NCI-H128 (cell line): Measurements from ENCODE around the gene SPOCK1.
A peak's percentile ranks its signal among the peaks of the same experiment; 100 is the strongest.

Experiments
- DNase-seq: peaks from one replicate; lab custom pipeline; 2025; ENCODE audit not compliant: unreplicated experiment; lab: John Stamatoyannopoulos, UW

The SPOCK1 gene

GRCh38 chr5:137446615-137447014 lies 52.5 kb downstream of the SPOCK1 start:
- no peak for DNase-seq

- DNase-seq = no peak
These were observed 53.0 kb downstream of the SPOCK1 start for GRCh38 chr5:137446151-137446550.

DNA sequence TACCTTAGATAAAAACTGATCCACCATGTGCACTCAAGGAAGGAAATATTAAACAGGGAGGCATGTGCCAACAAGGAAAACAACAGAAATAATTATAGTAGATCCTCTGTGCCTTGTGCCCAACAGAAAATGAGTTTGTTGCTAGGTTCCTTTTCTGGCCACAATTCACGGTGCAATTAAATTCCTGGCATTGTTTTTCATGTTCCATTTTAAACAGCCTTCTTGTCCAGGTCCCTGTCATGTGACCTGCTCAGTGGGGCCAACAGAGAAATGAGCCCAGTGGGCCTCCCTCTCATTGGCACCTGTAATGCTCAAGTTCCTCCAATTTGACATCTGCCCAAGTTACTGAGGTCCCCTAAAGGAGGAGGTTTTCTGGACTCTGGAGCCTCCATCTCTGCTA lies 56.5 kb downstream of the SPOCK1 start:
- no peak for DNase-seq

GRCh38 chr5:137441476-137441875 lies 57.6 kb downstream of the SPOCK1 start:
- DNase-seq = peak; percentile 9

DNA sequence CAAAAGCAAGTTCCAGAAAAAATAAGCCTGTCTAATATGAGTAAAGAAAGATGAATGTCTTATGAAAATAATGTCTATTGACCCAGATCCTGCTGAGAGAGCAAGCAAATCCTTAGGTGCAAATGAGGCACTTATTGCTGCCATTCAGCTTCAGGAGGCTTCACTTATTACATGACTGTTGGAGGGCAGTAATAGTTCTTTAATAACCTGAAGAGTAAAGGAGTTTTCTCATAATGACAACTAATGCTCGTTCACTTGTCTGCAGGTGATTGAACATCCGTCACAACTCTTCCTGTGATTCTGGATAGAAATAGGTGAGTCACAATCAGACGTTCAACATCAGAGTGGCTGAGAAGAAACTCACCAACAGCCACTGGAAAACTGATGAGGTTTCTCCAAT lies 58.3 kb downstream of the SPOCK1 start:
- DNase-seq = no peak

DNA sequence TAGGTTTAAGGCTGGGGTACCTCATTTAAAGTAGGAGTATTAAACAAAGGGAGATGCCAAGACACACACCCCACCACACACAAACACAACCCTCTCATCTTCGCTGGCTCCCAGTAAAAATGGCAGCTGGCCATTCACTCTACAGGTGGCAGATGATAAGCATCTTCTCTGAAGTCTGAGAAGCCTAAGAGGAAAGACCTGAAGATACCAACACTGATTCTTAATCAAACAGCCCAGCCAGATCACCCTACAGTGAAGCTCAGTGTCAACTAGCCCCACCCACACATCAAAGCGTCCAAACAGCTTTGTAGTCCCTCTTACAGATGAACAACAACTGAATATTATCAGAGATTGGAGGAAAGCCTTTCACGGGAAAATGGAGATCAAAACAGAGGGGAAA lies 59.5 kb downstream of the SPOCK1 start:
- no peak for DNase-seq

DNA sequence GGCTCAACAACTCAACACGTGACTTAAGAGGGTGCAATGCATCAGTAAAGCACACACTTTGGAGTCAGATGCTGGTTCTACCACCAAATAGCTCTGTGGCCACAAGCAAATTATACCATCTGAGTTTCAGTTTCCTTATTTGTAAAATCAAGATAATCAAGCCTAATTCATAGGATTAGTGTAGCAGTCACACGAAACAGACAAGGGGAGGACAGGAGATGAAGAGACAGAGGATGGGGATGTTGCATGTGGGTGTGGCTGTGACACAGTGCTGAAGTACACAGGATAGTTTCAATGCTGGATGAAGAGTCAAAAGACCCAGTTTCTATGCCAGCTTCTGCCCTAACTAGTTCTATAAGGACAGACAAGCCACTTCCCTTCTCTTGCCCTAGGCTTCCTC lies 60.2 kb downstream of the SPOCK1 start:
- DNase-seq = no peak

DNA sequence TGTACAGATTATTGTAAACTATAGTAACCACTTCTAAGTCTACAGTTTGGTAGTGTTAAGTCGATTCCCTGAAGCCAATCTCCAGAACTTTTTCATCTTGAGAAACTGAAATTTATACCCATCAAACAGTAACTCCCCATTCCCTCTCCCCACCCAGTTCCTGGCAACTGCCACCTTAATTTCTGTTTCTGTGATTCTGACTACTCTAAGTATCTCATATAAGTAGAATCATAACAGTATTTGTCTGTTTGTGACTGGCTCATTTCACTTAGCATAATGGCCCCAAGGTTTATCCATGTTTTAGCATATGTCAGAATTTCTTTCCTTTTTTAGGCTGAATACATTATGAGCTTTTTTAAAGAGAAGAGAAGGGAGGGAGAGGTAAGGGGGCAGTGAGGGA lies 61.4 kb downstream of the SPOCK1 start:
- no peak for DNase-seq

GRCh38 chr5:137433539-137433938 lies 65.6 kb downstream of the SPOCK1 start:
- no peak for DNase-seq

DNA sequence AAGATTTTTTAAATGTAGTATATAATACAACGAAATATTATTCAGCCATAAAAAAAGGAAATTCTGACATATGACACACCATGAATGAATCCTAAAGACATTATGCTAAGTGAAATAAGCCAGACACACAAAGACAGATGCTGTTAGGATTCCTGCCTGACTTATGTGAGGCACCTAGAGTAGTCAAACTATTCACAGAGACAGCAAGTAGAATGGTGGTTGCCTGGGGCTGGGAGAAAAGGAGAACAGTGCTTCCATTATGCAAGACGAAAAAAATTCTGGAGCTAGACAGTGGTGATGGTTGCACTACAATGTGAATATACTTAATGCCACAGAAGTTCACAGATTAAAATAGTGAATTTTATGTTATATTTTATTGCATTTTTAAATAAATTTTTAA lies 66.8 kb downstream of the SPOCK1 start:
- DNase-seq = no peak

DNA sequence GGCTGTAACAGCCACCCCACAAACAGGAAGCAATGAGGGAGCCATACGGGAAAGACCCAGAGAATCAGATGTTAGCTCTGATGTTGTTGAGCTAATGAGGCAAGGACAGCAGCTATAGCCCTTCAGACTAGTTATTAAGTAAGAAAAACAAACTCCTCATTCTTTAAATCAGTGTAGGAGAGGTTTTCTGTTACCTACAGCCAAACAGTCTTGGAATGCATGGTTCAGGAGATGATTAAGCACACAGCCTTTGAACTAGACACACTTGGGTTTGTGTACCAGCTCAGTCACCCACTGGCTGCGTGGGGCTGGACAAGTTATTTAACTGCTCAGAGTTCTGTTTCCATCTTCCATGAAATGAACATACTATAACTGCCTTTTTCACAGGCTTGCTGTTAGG lies 68.1 kb downstream of the SPOCK1 start:
- DNase-seq = no peak

DNA sequence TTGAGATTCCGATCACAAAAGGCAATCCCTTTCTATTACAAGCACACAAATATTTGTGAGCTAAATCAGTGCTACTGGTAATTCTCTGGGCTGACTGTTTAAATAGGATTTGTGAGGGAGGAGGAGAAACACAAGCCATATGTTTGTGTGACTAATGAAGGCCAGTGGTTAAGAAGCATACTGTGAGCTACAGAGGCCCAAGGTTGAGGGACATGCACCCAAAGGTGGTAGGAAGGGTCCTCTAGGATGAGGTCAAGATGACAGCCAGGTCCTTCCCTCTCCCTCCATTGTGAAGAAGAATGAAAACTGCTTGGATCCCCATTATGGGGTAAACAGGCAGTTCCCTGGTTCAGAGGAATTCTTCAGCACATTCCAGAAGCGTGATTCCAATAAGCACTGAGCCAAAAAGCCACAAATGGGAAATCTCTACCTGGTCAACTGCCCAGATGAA lies 83.9 kb downstream of the SPOCK1 start:
- no peak for DNase-seq

GRCh38 chr5:137414112-137414755 lies 84.9 kb downstream of the SPOCK1 start:
- DNase-seq = no peak

GRCh38 chr5:137412136-137412535 lies 87.0 kb downstream of the SPOCK1 start:
- DNase-seq = no peak

- no peak for DNase-seq
These were observed 88.7 kb downstream of the SPOCK1 start for GRCh38 chr5:137410234-137411010.

DNA sequence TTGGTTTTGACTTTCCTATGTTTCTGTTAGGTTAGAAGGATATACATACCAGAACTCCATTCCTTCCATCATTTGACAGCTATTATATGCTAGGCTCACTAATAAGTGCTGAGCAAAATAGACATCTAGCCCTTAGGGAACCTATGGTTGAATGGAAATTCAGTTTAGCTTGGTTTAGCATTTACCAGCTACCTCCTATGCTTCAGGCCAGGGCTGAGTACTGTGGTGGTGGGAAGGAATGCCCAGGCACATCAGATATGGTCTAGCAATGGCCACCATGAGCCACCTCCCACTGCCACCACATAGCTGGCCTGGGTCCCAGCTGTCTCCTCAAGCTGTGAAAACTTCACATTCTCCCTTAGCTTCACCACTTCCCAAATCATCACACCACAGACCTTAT lies 89.4 kb downstream of the SPOCK1 start:
- no peak for DNase-seq

- no peak for DNase-seq
These were observed 92.0 kb downstream of the SPOCK1 start for GRCh38 chr5:137407090-137407489.

- DNase-seq = no peak
These were observed 93.7 kb downstream of the SPOCK1 start for GRCh38 chr5:137405393-137405792.

- no peak for DNase-seq
These were observed 95.3 kb downstream of the SPOCK1 start for GRCh38 chr5:137403869-137404268.

DNA sequence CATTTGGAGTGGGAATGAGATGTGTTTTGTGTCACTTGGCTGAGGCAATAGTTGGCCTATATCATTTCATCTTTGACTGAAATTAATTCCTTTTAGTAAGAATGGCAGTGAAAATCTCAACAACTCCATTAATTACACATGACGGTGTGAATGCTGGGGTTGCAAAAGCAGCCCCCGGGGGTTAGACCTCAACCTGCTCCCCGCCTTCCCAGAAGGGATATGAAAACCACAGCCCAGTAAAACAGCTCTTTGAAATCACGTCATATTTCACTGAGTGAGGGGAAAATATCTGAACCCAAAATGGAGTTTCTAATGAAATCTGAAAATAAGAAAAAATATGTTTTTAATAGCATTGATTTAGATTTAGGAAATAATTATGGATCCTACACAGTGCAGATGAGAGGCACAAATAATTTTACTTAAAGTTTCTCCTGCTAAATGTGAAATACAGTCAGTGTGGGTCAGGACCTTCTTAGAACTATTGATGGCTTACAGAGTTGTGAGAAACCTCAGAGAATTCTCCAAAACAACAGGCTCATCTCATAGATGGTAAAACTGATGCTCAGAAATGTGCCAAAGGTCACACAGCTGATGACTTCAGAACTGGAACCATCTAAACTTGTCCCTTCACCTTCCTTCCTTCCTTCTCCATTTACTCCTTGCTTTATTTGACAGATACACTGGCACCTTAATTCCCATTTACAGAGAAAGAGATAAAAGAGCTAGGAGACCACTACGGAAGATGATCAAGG lies 96.5 kb downstream of the SPOCK1 start:
- DNase-seq = no peak

DNA sequence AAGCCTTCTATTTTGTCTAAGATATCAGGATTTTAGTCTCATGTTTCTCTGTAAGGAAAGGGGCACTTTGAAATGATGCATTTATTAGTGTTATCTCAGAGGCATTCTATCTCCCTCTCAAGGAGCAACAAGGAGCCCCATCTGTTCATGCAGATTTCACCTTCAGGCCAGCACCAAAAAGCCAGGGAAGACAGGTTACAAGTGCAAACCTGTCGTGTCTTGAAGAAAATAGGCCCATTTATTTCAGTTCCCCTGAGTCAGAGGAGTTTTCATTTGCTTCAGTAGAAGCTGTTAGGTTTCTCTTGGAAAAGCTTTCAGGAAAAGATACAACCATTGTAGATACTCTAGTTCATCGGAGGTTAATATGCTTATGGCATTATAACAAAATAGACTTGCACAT lies 97.2 kb downstream of the SPOCK1 start:
- DNase-seq = no peak

- DNase-seq = no peak
These were observed 98.6 kb downstream of the SPOCK1 start for GRCh38 chr5:137400571-137400970.
